SK-N-SH treated with all-trans-retinoic acid at 6 μM for 48 hours (cell line): ENCODE results near the gene MBOAT2.

Experiments used
- ATAC-seq: fragments of 200-7000 bp; cut with Tn5 transposase; 3 replicates; pipeline ENCODE4 v1.9.1; 2020; ENCODE audit warnings: mild to moderate bottlenecking, moderate library complexity
- ARNTL ChIP-seq: fragments of 450-650 bp; formaldehyde crosslinking; IDR thresholded peaks from 2 replicates; pipeline ENCODE4 v1.5.0; 2020; ENCODE audit warnings: low read depth, mild to moderate bottlenecking, moderate library complexity, borderline replicate concordance
- BACH2 ChIP-seq: fragments of 250-450 bp; sonication (Bioruptor Pico); IDR thresholded peaks from 2 replicates; pipeline ENCODE4 v1.9.0; 2021; ENCODE audit warnings: mild to moderate bottlenecking, borderline replicate concordance
- CREB5 ChIP-seq: fragments of 250-450 bp; sonication (Bioruptor Pico); IDR thresholded peaks from 2 replicates; pipeline ENCODE4 v1.5.1; 2020; ENCODE audit warnings: low read depth, mild to moderate bottlenecking, moderate library complexity
- CSDC2 ChIP-seq: fragments of 250-450 bp; sonication (Bioruptor Pico); IDR thresholded peaks from 2 replicates; pipeline ENCODE4 v1.5.0; 2020; ENCODE audit warnings: mild to moderate bottlenecking, moderate library complexity
- CSRNP3 ChIP-seq: fragments of 250-450 bp; sonication (Bioruptor Pico); IDR thresholded peaks from 2 replicates; pipeline ENCODE4 v1.5.1; 2021; ENCODE audit warnings: mild to moderate bottlenecking, moderate library complexity
- ESRRG ChIP-seq: fragments of 250-450 bp; sonication (Bioruptor Pico); IDR thresholded peaks from 2 replicates; pipeline ENCODE4 v1.6.1; 2021; ENCODE audit warnings: mild to moderate bottlenecking
- GLIS3 ChIP-seq: fragments of 250-450 bp; sonication (Bioruptor Pico); IDR thresholded peaks from 2 replicates; pipeline ENCODE4 v1.5.0; 2020; ENCODE audit warnings: mild to moderate bottlenecking, moderate library complexity
- OSR1 ChIP-seq: fragments of 250-450 bp; sonication (Bioruptor Pico); IDR thresholded peaks from 2 replicates; pipeline ENCODE4 v1.8.0; 2022; ENCODE audit warnings: moderate library complexity, mild to moderate bottlenecking, inconsistent platforms
- PATZ1 ChIP-seq: fragments of 250-450 bp; sonication (Bioruptor Pico); IDR thresholded peaks from 2 replicates; pipeline ENCODE4 v1.8.0; 2020; ENCODE audit warnings: mild to moderate bottlenecking, moderate library complexity, borderline replicate concordance
- POU6F1 ChIP-seq: fragments of 250-450 bp; sonication (Bioruptor Pico); IDR thresholded peaks from 2 replicates; pipeline ENCODE4 v1.8.0; 2021; ENCODE audit warnings: low read depth, mild to moderate bottlenecking, moderate library complexity, borderline replicate concordance
- PPARA ChIP-seq: fragments of 250-450 bp; sonication (Bioruptor Pico); IDR thresholded peaks from 2 replicates; pipeline ENCODE4 v1.5.0; 2020; ENCODE audit warnings: mild to moderate bottlenecking, borderline replicate concordance
- RARB ChIP-seq: fragments of 250-450 bp; sonication (Bioruptor Pico); IDR thresholded peaks from 2 replicates; pipeline ENCODE4 v1.8.0; 2021; ENCODE audit warnings: mild to moderate bottlenecking, moderate library complexity
- SNAI2 ChIP-seq: fragments of 250-450 bp; sonication (Bioruptor Pico); IDR thresholded peaks from 2 replicates; pipeline ENCODE4 v1.5.0; 2020; ENCODE audit warnings: mild to moderate bottlenecking, moderate library complexity
- TCF4 ChIP-seq: fragments of 250-450 bp; sonication (Bioruptor Pico); IDR thresholded peaks from 2 replicates; pipeline ENCODE4 v1.8.0; 2021; ENCODE audit warnings: mild to moderate bottlenecking, moderate library complexity, borderline replicate concordance
- TOX ChIP-seq: fragments of 250-450 bp; sonication (Bioruptor Pico); IDR thresholded peaks from 2 replicates; pipeline ENCODE4 v1.8.0; 2021; ENCODE audit warnings: mild to moderate bottlenecking, moderate library complexity, borderline replicate concordance
- TSHZ2 ChIP-seq: fragments of 250-450 bp; sonication (Bioruptor Pico); IDR thresholded peaks from 2 replicates; pipeline ENCODE4 v1.5.0; 2020; ENCODE audit warnings: mild to moderate bottlenecking, moderate library complexity
- ZC3H10 ChIP-seq: fragments of 250-450 bp; sonication (Bioruptor Pico); IDR thresholded peaks from 2 replicates; pipeline ENCODE4 v1.5.1; 2021; ENCODE audit warnings: mild to moderate bottlenecking, moderate library complexity
- ZFP3 ChIP-seq: fragments of 250-450 bp; sonication (Bioruptor Pico); IDR thresholded peaks from 2 replicates; pipeline ENCODE4 v1.5.0; 2020; ENCODE audit warnings: mild to moderate bottlenecking, moderate library complexity
- ZFP30 ChIP-seq: fragments of 450-650 bp; formaldehyde crosslinking; IDR thresholded peaks from 2 replicates; pipeline ENCODE4 v1.5.0; 2022; ENCODE audit warnings: mild to moderate bottlenecking, moderate library complexity
- ZNF565 ChIP-seq: fragments of 450-650 bp; formaldehyde crosslinking; conservative IDR thresholded peaks from 2 replicates; pipeline ENCODE4 v1.5.0; 2020; ENCODE audit warnings: low read depth, mild to moderate bottlenecking, moderate library complexity
- ZNF70 ChIP-seq: fragments of 450-650 bp; formaldehyde crosslinking; IDR thresholded peaks from 2 replicates; pipeline ENCODE4 v1.5.0; 2020; ENCODE audit warnings: mild to moderate bottlenecking, moderate library complexity
- ZNF8 ChIP-seq: fragments of 450-650 bp; formaldehyde crosslinking; IDR thresholded peaks from 2 replicates; pipeline ENCODE4 v1.5.0; 2020; ENCODE audit warnings: mild to moderate bottlenecking, moderate library complexity

Gene MBOAT2

GRCh38 chr2:8925411-8925810 lies 78.1 kb downstream of the MBOAT2 start:
- TF ChIP-seq ZNF565 (CRISPR knock-in tag), result no peak
- TF ChIP-seq SNAI2 (CRISPR knock-in tag), result no peak
- no peak for TF ChIP-seq BACH2 (CRISPR knock-in tag)
- no peak for TF ChIP-seq PATZ1 (CRISPR knock-in tag)
- no peak for TF ChIP-seq POU6F1 (CRISPR knock-in tag)
- TF ChIP-seq OSR1 (CRISPR knock-in tag), result no peak
- no peak for TF ChIP-seq ZNF8 (CRISPR knock-in tag)
- no peak for TF ChIP-seq ESRRG
- no peak for TF ChIP-seq ZC3H10
- TF ChIP-seq ZFP30 (CRISPR knock-in tag), result no peak
- no peak for TF ChIP-seq GLIS3 (CRISPR knock-in tag)
- TF ChIP-seq PPARA (CRISPR knock-in tag), result no peak
- no peak for ATAC-seq

GRCh38 chr2:8923183-8923582 lies 80.3 kb downstream of the MBOAT2 start:
- no peak for ATAC-seq
- TF ChIP-seq CSRNP3 (CRISPR knock-in tag), result no peak
- TF ChIP-seq PPARA (CRISPR knock-in tag), result no peak
- no peak for TF ChIP-seq TOX (CRISPR knock-in tag)
- TF ChIP-seq POU6F1 (CRISPR knock-in tag), result no peak
- TF ChIP-seq ESRRG, result no peak
- TF ChIP-seq RARB (CRISPR knock-in tag), result no peak
- TF ChIP-seq ARNTL, result no peak
- no peak for TF ChIP-seq TCF4 (CRISPR knock-in tag)
- TF ChIP-seq ZNF70 (CRISPR knock-in tag), result no peak
- TF ChIP-seq CSDC2, result no peak
- TF ChIP-seq ZC3H10, result no peak
- no peak for TF ChIP-seq ZNF565 (CRISPR knock-in tag)
- no peak for TF ChIP-seq TSHZ2 (CRISPR knock-in tag)
- no peak for TF ChIP-seq ZFP30 (CRISPR knock-in tag)
- TF ChIP-seq CREB5, result no peak
- no peak for TF ChIP-seq ZNF8 (CRISPR knock-in tag)
- TF ChIP-seq GLIS3 (CRISPR knock-in tag), result no peak
- TF ChIP-seq ZFP3 (CRISPR knock-in tag), result no peak
- no peak for TF ChIP-seq OSR1 (CRISPR knock-in tag)
- TF ChIP-seq BACH2 (CRISPR knock-in tag), result no peak
